ENCODE measurements around the gene CCDC78. TPM values are rescaled to one million over a fixed set of nuclear protein-coding genes. Genes with fewer than 3 reads are reported as not detected.
A peak's percentile ranks its signal among the peaks of the same experiment; 100 is the strongest.
"Not testable (repeated sequence)": the region's sequence is repeated elsewhere in the genome, so short reads cannot be mapped to it uniquely, and the experiment has no call there.

The CCDC78 gene
- total RNA-seq, 1 experiment from 2014 or later: 3.5 TPM

GRCh38 chr16:743794-744500 lies 17.7 kb upstream of the CCDC78 start:
- H3K36me3 ChIP-seq (ENCODE audit: control insufficient read depth, insufficient read depth, low read length): no peaks in the 10 kb centered on the region
- ChIA-PET POLR2A (interaction anchor here (0.7 kb wide), 1 partner anchor 62 kb away, joined by 5 read pairs; no protein-coding TSS in a partner anchor), CTCF (interaction anchor here (0.7 kb wide), 2 partner anchors 16 to 43 kb away, joined by 5 to 6 read pairs; no protein-coding TSS in a partner anchor)
- H3K9me3 ChIP-seq: no peaks in the 10 kb centered on the region
- H3K4me3 Mint-ChIP-seq (ENCODE audit: unreplicated experiment): no peak overlapping the region
- no TSS peak for BruUV-seq (replicated peaks)
- no peaks in the 10 kb centered on the region for H3K9me3 Mint-ChIP-seq (ENCODE audit: unreplicated experiment)
- peak; percentile 25 to 37 for TF ChIP-seq CTCF (IDR thresholded peaks at IDR 0.05; ENCODE audit: insufficient read depth in 1 of 2, low read depth in 1 of 2, low read length in 1 of 2, severe bottlenecking in 1 of 2, unreplicated experiment in 1 of 2)
- no peak overlapping the region for H3K27ac Mint-ChIP-seq (ENCODE audit: unreplicated experiment)
- H3K36me3 Mint-ChIP-seq (ENCODE audit: insufficient read depth, unreplicated experiment): peaks cover 7% of the 10 kb centered on the region
- no peak overlapping the region for H3K4me3 ChIP-seq (ENCODE audit: low read depth, low read length)
- H3K27me3 Mint-ChIP-seq (ENCODE audit: insufficient read depth, unreplicated experiment): no peaks in the 10 kb centered on the region
- intact Hi-C loops (cut with micrococcal nuclease; ENCODE audit: unreplicated experiment): loop anchor here (5.0 kb wide), 1 partner anchor 43 kb away; the partner anchor contains the start of genes CHTF18 and RPUSD1
- H3K4me1 Mint-ChIP-seq (ENCODE audit: low read depth, unreplicated experiment): no peaks in the 10 kb centered on the region
- no peaks in the 10 kb centered on the region for H3K27me3 ChIP-seq (replicated peaks; ENCODE audit: control insufficient read depth, insufficient read depth, low read length)
- no peaks in the 10 kb centered on the region for H3K4me1 ChIP-seq
- DNase-seq: no peak

GRCh38 chr16:742894-743293 lies 16.7 kb upstream of the CCDC78 start:
- intact Hi-C loops (cut with micrococcal nuclease; ENCODE audit: unreplicated experiment): loop anchor here (5.0 kb wide), 1 partner anchor 44 kb away; the partner anchor contains the start of genes CHTF18 and RPUSD1
- H3K4me1 Mint-ChIP-seq (ENCODE audit: low read depth, unreplicated experiment); DNase-seq; H3K36me3 ChIP-seq (ENCODE audit: control insufficient read depth, insufficient read depth, low read length); H3K27me3 ChIP-seq (replicated peaks; ENCODE audit: control insufficient read depth, insufficient read depth, low read length); CTCF ChIA-PET; H3K9me3 ChIP-seq; H3K4me1 ChIP-seq; H3K9me3 Mint-ChIP-seq (ENCODE audit: unreplicated experiment); H3K27ac Mint-ChIP-seq (ENCODE audit: unreplicated experiment); BruUV-seq (replicated peaks); H3K27me3 Mint-ChIP-seq (ENCODE audit: insufficient read depth, unreplicated experiment); H3K4me3 ChIP-seq (ENCODE audit: low read depth, low read length); POLR2A ChIA-PET; H3K4me3 Mint-ChIP-seq (ENCODE audit: unreplicated experiment): not testable (repeated sequence)
- peaks cover 11% of the 10 kb centered on the region for H3K36me3 Mint-ChIP-seq (ENCODE audit: insufficient read depth, unreplicated experiment)

- Mint-ChIP-seq H3K27ac (ENCODE audit: unreplicated experiment) (no peak overlapping the region), H3K4me1 (ENCODE audit: low read depth, unreplicated experiment) (no peaks in the 10 kb centered on the region), H3K36me3 (ENCODE audit: insufficient read depth, unreplicated experiment) (peaks cover 19% of the 10 kb centered on the region), H3K27me3 (ENCODE audit: insufficient read depth, unreplicated experiment) (no peaks in the 10 kb centered on the region), H3K4me3 (ENCODE audit: unreplicated experiment) (peak overlapping the region; percentile 71), H3K9me3 (ENCODE audit: unreplicated experiment) (no peaks in the 10 kb centered on the region)
- no peak overlapping the region for H3K4me3 ChIP-seq (ENCODE audit: low read depth, low read length)
- no peak for DNase-seq
- intact Hi-C loops (cut with micrococcal nuclease; ENCODE audit: unreplicated experiment): loop anchor here (5.0 kb wide), 1 partner anchor 45 kb away; the partner anchor contains the start of genes CHTF18 and RPUSD1
- no peaks in the 10 kb centered on the region for H3K27me3 ChIP-seq (replicated peaks; ENCODE audit: control insufficient read depth, insufficient read depth, low read length)
- no peaks in the 10 kb centered on the region for H3K4me1 ChIP-seq
- no peaks in the 10 kb centered on the region; the same call in 1 of the 2 replicates for H3K36me3 ChIP-seq (ENCODE audit: control insufficient read depth, insufficient read depth, low read length)
- TF ChIP-seq CTCF (IDR thresholded peaks at IDR 0.05; ENCODE audit: insufficient read depth in 1 of 2, low read depth in 1 of 2, low read length in 1 of 2, severe bottlenecking in 1 of 2, unreplicated experiment in 1 of 2): no peak
- ChIA-PET CTCF (no interaction called here), POLR2A (interaction anchor here (1.6 kb wide), 1 partner anchor 46 kb away, joined by 10 read pairs; the partner anchor contains the start of genes CHTF18 and RPUSD1)
- no peaks in the 10 kb centered on the region for H3K9me3 ChIP-seq
- no TSS peak for BruUV-seq (replicated peaks)
Observed at GRCh38 chr16:741986-742629, 15.9 kb upstream of the CCDC78 start.

Data from Caco-2 (cell line).